Activated gamma-delta T cell treated with Interleukin-2 at 50 U/mL for 16 hours (primary cell): ENCODE results near the gene PPIB.

Experiments used
- DNase-seq: peaks from one replicate; pipeline ENCODE4 v3.0.0-alpha.2; 2020

The PPIB gene

GRCh38 chr15:64162869-64163658 is at the start of gene PPIB:
Gene PPIB (minus strand): TSS chr15:64163022. CDS start chr15:64162986, 36 bp downstream.
- DNase-seq = peak; percentile 97

DNA sequence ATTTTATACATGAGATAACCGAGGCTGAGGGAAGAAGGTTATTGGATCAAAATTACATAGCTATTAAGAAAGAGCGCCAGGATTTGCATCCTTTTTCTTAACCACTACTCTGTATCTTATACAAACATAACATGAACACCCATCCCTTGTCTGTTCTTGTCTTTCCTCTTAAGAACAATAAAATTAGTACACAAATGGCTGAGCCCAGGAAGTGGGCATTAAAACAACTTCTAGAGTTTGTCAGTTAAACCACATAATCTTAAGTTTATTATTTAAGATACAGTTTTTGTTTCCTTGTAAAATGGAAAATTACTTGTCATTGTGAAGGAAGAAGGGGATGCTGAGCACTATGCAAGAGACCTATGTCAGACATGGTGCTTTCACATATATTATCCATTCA is 48.9 kb upstream of the PPIB start:
- no peak for DNase-seq

DNA sequence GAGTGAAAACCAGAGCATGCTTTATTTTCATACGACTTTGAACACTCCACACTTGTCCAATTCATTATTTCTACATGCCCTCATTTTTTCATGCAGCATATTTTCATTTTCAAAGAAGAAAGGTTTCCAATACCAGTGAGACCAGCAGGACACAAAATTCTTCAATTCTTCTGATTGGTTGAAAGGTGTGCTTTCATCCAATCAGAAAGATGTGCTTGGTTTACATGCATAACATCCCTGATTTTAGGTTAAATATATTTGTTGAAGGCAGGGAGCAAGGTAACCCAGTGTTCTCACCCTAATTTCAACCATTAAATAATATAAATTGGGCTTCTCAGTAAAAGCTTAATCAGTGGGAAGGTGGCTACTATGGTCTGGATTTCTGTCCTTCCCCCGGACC is 47.5 kb upstream of the PPIB start:
- no peak for DNase-seq

DNA sequence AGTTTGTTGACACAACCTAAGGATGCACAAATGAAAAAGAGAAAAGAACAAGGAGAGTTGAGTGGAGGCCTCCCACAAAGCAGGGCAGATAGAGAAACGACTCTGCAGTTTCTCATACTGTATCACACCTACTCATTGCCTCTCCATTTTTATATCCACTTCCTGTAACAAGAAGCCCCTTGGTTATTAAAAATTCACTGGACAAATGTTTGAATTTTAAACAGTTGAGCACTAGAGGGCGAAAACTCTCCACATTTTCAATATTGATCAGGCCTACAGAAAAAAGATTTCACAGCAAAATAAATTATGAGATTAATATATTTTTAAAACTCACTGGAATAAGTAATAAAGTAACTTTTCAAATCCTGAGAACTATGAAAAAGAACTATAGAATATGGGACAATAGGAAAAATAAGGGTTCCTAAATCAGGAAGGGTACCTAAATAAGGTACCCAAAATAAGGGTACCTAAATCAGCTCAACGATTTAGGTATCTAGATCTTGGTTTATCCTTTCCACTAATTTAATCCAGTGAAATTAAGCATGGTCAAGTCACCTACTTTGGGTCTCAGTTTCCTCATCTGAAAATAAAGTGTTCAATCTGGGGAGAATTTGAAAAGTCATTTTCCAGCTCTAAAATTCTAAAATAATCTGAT is 47.0 kb upstream of the PPIB start:
- DNase-seq = no peak

GRCh38 chr15:64205202-64205601 is 42.4 kb upstream of the PPIB start:
- no peak for DNase-seq

GRCh38 chr15:64197425-64197824 is 34.6 kb upstream of the PPIB start:
- DNase-seq = no peak

DNA sequence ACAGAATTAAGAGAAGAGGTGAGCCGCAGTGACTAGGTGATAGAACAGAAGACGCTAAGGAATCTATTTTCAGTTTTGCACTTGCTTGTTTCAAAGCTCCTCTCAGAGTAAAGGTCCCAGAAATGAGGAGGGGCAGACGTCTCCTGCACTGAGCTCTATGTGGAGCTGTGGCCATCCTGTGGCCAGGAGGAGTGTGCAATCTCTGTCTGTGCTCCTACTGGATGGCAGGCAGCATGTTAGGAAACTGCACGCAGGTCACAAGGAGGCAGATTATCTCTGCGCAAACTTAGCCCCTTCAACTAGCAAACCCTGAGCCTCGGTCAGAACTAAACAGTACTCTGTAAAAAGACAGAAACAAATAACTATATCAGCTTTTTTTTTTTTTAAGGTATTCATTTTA is 31.1 kb upstream of the PPIB start:
- DNase-seq = no peak

GRCh38 chr15:64191971-64192830 is 29.4 kb upstream of the PPIB start:
- DNase-seq = no peak

- DNase-seq = no peak
Measured at GRCh38 chr15:64187396-64188191, 24.8 kb upstream of the PPIB start.

- no peak for DNase-seq
Measured at GRCh38 chr15:64185146-64185911, 22.5 kb upstream of the PPIB start.

DNA sequence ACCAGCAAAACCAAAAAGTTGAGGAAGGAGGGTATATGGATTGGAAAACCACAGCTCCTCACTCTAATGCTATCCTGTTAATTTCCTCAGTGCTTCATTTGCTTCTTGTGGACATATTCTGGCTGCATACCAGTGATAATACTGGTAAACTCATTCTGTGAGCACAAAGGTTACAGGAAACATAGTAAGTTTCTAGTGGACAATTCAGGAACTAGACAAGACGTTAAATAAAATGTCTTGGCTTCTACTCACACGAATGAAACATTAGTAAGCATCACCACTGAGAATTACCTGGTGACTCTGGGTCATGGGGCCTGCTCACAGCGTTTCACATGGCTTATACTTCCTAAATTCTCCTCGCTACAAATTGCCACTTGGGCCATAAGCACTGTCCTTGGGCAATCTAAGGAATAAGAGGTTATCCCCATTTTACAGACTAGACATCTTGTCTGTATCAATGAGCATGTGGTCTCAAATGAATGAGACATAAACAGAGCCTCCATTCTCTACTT is 20.1 kb upstream of the PPIB start:
- DNase-seq = no peak

DNA sequence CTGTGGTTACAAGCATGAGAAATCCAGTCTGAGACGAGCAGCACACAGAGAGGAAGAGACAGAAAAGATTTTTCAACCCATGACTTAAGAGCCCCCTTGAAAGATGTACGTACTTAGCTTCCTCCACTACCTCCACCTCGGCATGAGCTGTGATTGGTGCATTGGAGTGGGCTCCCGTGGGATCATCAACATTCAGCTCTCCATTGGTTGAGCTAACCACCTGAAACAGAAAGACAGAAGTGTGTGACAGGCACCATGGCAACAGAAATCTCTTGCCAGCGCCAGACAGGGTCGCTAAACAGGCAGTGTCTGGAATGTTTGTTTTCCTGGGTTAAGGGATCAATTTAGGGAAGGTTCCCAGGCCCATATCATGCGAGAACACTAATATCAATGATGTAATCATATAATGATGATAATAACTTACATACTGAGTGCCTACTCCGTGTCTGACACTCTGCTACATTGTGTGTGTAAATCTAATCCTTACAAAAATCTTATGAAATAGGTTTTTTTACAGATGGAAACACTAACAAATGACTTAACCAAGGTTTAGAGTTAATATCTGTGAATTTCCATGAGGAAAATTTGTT is 17.5 kb upstream of the PPIB start:
- no peak for DNase-seq

- DNase-seq = no peak
Measured at GRCh38 chr15:64166102-64166890, 3.5 kb upstream of the PPIB start.

DNA sequence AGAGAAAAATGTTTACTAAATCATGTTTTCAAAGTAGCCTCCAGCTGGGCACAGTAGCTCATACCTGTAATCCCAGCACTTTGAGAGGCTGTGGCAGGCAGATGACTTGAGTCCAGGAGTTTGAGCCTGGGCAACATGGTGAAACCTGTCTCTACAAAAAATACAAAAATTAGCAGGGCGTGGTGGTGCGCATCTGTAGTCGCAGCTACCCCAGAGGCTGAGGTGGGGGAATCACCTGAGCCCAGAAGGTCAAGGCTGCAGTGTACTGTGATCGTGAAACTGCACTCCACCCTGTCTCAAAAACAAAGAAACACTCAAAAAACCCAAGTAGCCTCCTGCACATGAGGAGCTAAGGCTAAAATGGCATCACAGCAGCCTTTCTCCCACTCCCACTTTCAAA is 1.6 kb upstream of the PPIB start:
- no peak for DNase-seq

GRCh38 chr15:64163659-64164362 is 989 bp upstream of the PPIB start:
- DNase-seq = no peak

DNA sequence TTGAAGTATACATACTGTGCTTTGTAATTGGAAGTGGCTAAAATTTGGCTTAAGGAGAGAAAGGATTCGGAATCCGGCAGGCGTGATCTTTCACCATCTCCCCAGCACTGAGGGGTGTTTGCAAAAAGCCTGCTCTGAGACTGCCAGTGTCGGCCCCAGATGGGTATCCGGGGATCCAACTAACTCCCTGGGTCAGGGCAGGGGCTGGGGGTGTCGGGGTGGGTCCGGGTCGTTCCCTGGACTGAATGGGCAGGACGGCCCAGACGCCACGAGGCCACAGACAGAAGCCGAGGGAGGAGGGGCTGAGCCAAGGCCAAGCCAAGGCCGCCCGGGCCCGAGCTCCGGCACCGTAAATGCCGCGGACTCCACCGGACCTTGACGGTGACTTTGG is 349 bp downstream of the PPIB start:
- DNase-seq = peak; percentile 17

GRCh38 chr15:64161688-64162477 is 939 bp downstream of the PPIB start:
- no peak for DNase-seq

GRCh38 chr15:64158363-64159134 is 4.3 kb downstream of the PPIB start:
- DNase-seq = no peak
